OCI-LY3 (cell line): ENCODE measurements around the gene IGFBP4.

Experiments used
- EZH2phosphoT487 ChIP-seq: fragments of 200-600 bp; shearing (Covaris generic); IDR thresholded peaks from 2 replicates; pipeline ENCODE4 v1.6.1; 2018; ENCODE audit warnings: antibody characterized with exemption, mixed run types, low read depth
- TF ChIP-seq, protein P1 (sequence below): fragments of 200-600, 300-600 bp; sonication (generic); IDR thresholded peaks from 2 replicates; pipeline ENCODE4 v1.5.1; 2014; ENCODE audit warnings: antibody characterized with exemption, low read length, low read depth

DNA sequence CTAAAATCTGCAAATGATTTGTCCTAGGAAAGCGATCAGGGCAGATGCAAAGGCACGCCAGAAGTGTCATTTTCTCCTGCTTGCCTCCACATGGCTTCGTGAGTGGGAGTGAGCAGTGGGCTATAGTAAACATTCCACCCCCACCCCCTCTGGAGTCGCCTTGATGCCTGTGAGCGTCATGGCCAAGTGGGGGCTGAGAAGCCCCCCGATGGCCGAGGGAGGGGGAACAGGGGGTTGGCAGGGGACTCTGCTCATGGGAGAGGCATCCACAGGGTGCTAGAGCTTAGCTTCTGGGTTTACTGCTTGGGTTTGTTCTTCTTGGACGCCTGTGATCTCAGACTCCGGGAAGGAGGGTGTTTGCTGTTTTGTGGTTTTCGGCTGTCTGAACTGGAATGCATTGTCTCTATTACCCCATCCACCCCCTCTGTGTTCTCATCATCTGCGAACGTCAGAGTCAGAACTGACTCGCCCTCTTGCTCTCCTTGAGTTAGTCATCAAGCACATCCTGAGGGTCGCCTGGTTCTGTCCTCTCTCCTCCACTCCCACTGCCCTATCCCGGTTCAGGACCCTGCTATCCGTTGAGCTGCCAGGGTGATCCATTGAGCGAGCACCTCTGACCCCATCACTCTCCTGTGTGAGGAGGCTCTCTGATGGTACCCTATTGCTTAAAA is 42.7 kb downstream of the IGFBP4 start:
- TF ChIP-seq, protein P1, sequence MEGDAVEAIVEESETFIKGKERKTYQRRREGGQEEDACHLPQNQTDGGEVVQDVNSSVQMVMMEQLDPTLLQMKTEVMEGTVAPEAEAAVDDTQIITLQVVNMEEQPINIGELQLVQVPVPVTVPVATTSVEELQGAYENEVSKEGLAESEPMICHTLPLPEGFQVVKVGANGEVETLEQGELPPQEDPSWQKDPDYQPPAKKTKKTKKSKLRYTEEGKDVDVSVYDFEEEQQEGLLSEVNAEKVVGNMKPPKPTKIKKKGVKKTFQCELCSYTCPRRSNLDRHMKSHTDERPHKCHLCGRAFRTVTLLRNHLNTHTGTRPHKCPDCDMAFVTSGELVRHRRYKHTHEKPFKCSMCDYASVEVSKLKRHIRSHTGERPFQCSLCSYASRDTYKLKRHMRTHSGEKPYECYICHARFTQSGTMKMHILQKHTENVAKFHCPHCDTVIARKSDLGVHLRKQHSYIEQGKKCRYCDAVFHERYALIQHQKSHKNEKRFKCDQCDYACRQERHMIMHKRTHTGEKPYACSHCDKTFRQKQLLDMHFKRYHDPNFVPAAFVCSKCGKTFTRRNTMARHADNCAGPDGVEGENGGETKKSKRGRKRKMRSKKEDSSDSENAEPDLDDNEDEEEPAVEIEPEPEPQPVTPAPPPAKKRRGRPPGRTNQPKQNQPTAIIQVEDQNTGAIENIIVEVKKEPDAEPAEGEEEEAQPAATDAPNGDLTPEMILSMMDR = no peak
- no peak for TF ChIP-seq EZH2phosphoT487
